SK-N-SH (cell line): ENCODE data around the gene NRP2. TPM values are rescaled to one million over a fixed set of nuclear protein-coding genes. Genes with fewer than 3 reads are reported as not detected.

Experiments used
- CTCF ChIA-PET: fragments of 300-600, 350-600 bp; formaldehyde crosslinking; extraction: SDS; loops from one replicate; lab custom pipeline; 2021; lab: Yijun Ruan, JAX
- POLR2A ChIA-PET: fragments of 350-600 bp; sonication (Branson Sonifier 250); formaldehyde crosslinking; extraction: SDS; loops from one replicate; lab custom pipeline; 2020; ENCODE audit warnings: antibody characterized with exemption, inconsistent platforms; lab: Yijun Ruan, JAX
- DNase-seq: peaks from one replicate; pipeline ENCODE4 v3.0.0; 2012
- H2AFZ ChIP-seq: fragments of 200-600 bp; sonication (generic); 2 replicates; pipeline ENCODE4 v1.8.1; 2016; ENCODE audit warnings: antibody characterized with exemption, mild to moderate bottlenecking, low read depth
- H3F3A ChIP-seq: fragments of 200-600 bp; sonication (generic); replicated peaks from 2 replicates; pipeline ENCODE3; 2016; ENCODE audit warnings: antibody characterized with exemption, mild to moderate bottlenecking; ENCODE audit not compliant: insufficient read depth
- H3K27ac ChIP-seq, 2 experiments: fragments of 200-500 bp in 1 of 2; fragments of 200-600 bp in 1 of 2; sonication (Bioruptor generic) in 1 of 2; sonication (generic), shearing (Covaris generic) in 1 of 2; 2 replicates each; pipeline versions ENCODE4 v1.5.1 to v1.6.1; 2014 to 2016; ENCODE audit warnings: low read depth in 2 of 2, inconsistent platforms in 1 of 2, low read length in 1 of 2, mild to moderate bottlenecking in 1 of 2, mixed read lengths in 1 of 2
- H3K27me3 ChIP-seq: fragments of 200-600 bp; sonication (generic), shearing (Covaris generic); 2 replicates; pipeline ENCODE4 v1.6.1; 2016; ENCODE audit warnings: mixed run types; ENCODE audit not compliant: insufficient read depth
- H3K36me3 ChIP-seq, 2 experiments: fragments of 200-500 bp in 1 of 2; fragments of 200-600 bp in 1 of 2; sonication (Bioruptor generic) in 1 of 2; sonication (generic) in 1 of 2; replicated peaks in 1 of 2; 2 replicates each; pipeline versions ENCODE3 to v1.5.1; 2014 to 2016; ENCODE audit warnings: low read length in 1 of 2, mild to moderate bottlenecking in 1 of 2; ENCODE audit not compliant: insufficient read depth in 2 of 2, control insufficient read depth in 1 of 2
- H3K4me1 ChIP-seq, 2 experiments: fragments of 200-500 bp in 1 of 2; fragments of 200-600 bp in 1 of 2; sonication (Bioruptor generic) in 1 of 2; sonication (generic), shearing (Covaris generic) in 1 of 2; 2 replicates each; pipeline versions ENCODE4 v1.5.1 to v1.6.1; 2014 to 2016; ENCODE audit warnings: low read depth in 1 of 2, low read length in 1 of 2, mixed run types in 1 of 2; ENCODE audit not compliant: insufficient read depth in 2 of 2, control insufficient read depth in 1 of 2
- H3K4me2 ChIP-seq: fragments of 200-600 bp; sonication (generic), shearing (Covaris generic); 2 replicates; pipeline ENCODE4 v1.6.1; 2017; ENCODE audit warnings: mixed run types
- H3K4me3 ChIP-seq, 2 experiments: fragments of 200-500 bp in 1 of 2; fragments of 200-600 bp in 1 of 2; sonication (Bioruptor generic) in 1 of 2; sonication (generic), shearing (Covaris generic) in 1 of 2; 2 replicates each; pipeline versions ENCODE4 v1.5.1 to v1.8.1; 2014 to 2016; ENCODE audit warnings: low read depth in 2 of 2, inconsistent platforms in 1 of 2, low read length in 1 of 2, mild to moderate bottlenecking in 1 of 2, mixed read lengths in 1 of 2, moderate library complexity in 1 of 2
- H3K79me2 ChIP-seq: fragments of 200-600 bp; sonication (generic); 2 replicates; pipeline ENCODE4 v1.8.1; 2017; ENCODE audit warnings: mild to moderate bottlenecking; ENCODE audit not compliant: insufficient read depth
- H3K9ac ChIP-seq: fragments of 200-600 bp; sonication (generic); 2 replicates; pipeline ENCODE4 v1.6.1; 2017; ENCODE audit warnings: mixed run types
- H3K9me2 ChIP-seq: fragments of 200-600 bp; sonication (generic); 2 replicates; pipeline ENCODE4 v1.6.1; 2017; ENCODE audit warnings: mixed run types
- H3K9me3 ChIP-seq: fragments of 200-600 bp; sonication (generic); 2 replicates; pipeline ENCODE4 v1.6.1; 2017; ENCODE audit warnings: mixed run types, mild to moderate bottlenecking, moderate library complexity
- H4K20me1 ChIP-seq: fragments of 200-600 bp; sonication (generic); 2 replicates; pipeline ENCODE4 v1.6.1; 2017; ENCODE audit warnings: mild to moderate bottlenecking, mixed run types; ENCODE audit not compliant: insufficient read depth
- CHD2 ChIP-seq: fragments of 150-350 bp; IDR thresholded peaks from 2 replicates; pipeline ENCODE4 v1.6.1; 2018; ENCODE audit warnings: low read length; ENCODE audit not compliant: partially characterized antibody
- FOSL2 ChIP-seq: IDR thresholded peaks from 2 replicates; pipeline ENCODE4 v1.4.0; 2012; ENCODE audit warnings: low read depth, mild to moderate bottlenecking, moderate library complexity, borderline replicate concordance
- FOXJ3 ChIP-seq: sonication (generic); formaldehyde crosslinking; IDR thresholded peaks from 2 replicates; pipeline ENCODE4 v1.5.1; 2020; ENCODE audit warnings: mild to moderate bottlenecking, missing genetic modification reagents
- FOXM1 ChIP-seq: IDR thresholded peaks from 2 replicates; pipeline ENCODE4 v1.4.0; 2012; ENCODE audit warnings: low read depth, mild to moderate bottlenecking
- IRF3 ChIP-seq: fragments of 150-350 bp; IDR thresholded peaks from 2 replicates; pipeline ENCODE4 v1.6.1; 2016; ENCODE audit warnings: mild to moderate bottlenecking, low read depth, low read length
- JUND ChIP-seq: IDR thresholded peaks from 2 replicates; pipeline ENCODE4 v1.4.0; 2012
- MXI1 ChIP-seq: IDR thresholded peaks from 2 replicates; pipeline ENCODE4 v1.6.1; 2012; ENCODE audit warnings: mild to moderate bottlenecking, low read depth, low read length, improper control_type of control experiment
- NRF1 ChIP-seq: IDR thresholded peaks from 2 replicates; pipeline ENCODE4 v1.6.1; 2012; ENCODE audit warnings: low read depth, mild to moderate bottlenecking, low read length
- PBX3 ChIP-seq: IDR thresholded peaks from 2 replicates; pipeline ENCODE4; 2012
- POLR2AphosphoS5 ChIP-seq: IDR thresholded peaks from 2 replicates; pipeline ENCODE4 v1.6.1; 2012; ENCODE audit warnings: low read depth, low read length
- RAD21 ChIP-seq: IDR thresholded peaks from 2 replicates; pipeline ENCODE4 v1.6.1; 2012; ENCODE audit warnings: mild to moderate bottlenecking, low read length
- RXRA ChIP-seq: IDR thresholded peaks from 2 replicates; pipeline ENCODE4 v1.4.0; 2012; ENCODE audit warnings: low read depth, mild to moderate bottlenecking, borderline replicate concordance
- SIN3A ChIP-seq: IDR thresholded peaks from 2 replicates; pipeline ENCODE4 v1.6.1; 2012; ENCODE audit warnings: low read depth, mild to moderate bottlenecking, low read length, moderate library complexity, borderline replicate concordance
- SMC3 ChIP-seq: IDR thresholded peaks from 2 replicates; pipeline ENCODE4 v1.6.1; 2012; ENCODE audit warnings: low read depth, low read length, improper control_type of control experiment
- ZBTB33 ChIP-seq: IDR thresholded peaks from 2 replicates; pipeline ENCODE4 v1.4.0; 2012; ENCODE audit warnings: low read depth, borderline replicate concordance
- WGBS: methylation state at CpG from one replicate; pipeline ENCODE4 v1.1.6; 2017; ENCODE audit warnings: low lambda C conversion rate; 5-methylcytosine and 5-hydroxymethylcytosine counted together
- polyA plus RNA-seq, 3 experiments: library from polyadenylated mRNA; depleted of rRNA; stranded (reverse); fragments of >200 nt; gene quantifications; 2 replicates each; pipeline ENCODE4 v1.2.3, GENCODE V29; 2012

The NRP2 gene
- polyA plus RNA-seq, 1 of the 3 experiments (the other 2 are of a cell fraction), result 68.8 TPM

GRCh38 chr2:205768341-205768740 is 86.0 kb downstream of the NRP2 start:
- Histone ChIP-seq H3K4me1 (peaks cover 22 to 31% of the 10 kb centered on the region in 2 experiments; a peak in 3 of 4 replicates), H3K27me3 (no peaks in the 10 kb centered on the region), H4K20me1 (no peaks in the 10 kb centered on the region), H3F3A (peaks cover 10% of the 10 kb centered on the region), H3K4me2 (0 out of 2 replicates have a peak overlapping the region, but pooled peaks have one; percentile 37), H3K9ac (no peak overlapping the region), H3K9me3 (no peaks in the 10 kb centered on the region), H3K36me3 (peaks cover 13 to 38% of the 10 kb centered on the region in 2 experiments), H3K79me2 (no peaks in the 10 kb centered on the region), H2AFZ (no peak overlapping the region), H3K27ac (peak overlapping the region in 1 of 2 experiments; percentile 68; a peak in 1 of 4 replicates), H3K4me3 (no peak overlapping the region), H3K9me2 (no peaks in the 10 kb centered on the region)
- DNase-seq, result no peak
- POLR2A ChIA-PET, result no interaction called here
- 96% methylated on average over 6 of the region's 7 CpGs for WGBS
- TF ChIP-seq RXRA, result no peak
- no peak for TF ChIP-seq SIN3A
- no peak for TF ChIP-seq JUND
- TF ChIP-seq IRF3, result no peak
- no peak for TF ChIP-seq NRF1
- TF ChIP-seq CHD2, result no peak
- no peak for TF ChIP-seq RAD21
- TF ChIP-seq FOXM1, result no peak
- no peak for TF ChIP-seq FOXJ3
- TF ChIP-seq MXI1, result no peak
- no peak for TF ChIP-seq SMC3
- no peak for TF ChIP-seq POLR2AphosphoS5
- no peak for TF ChIP-seq PBX3
- no peak for TF ChIP-seq FOSL2
- no peak for TF ChIP-seq ZBTB33
- CTCF ChIA-PET, result interaction anchor here (0.6 to 1.5 kb wide), 10 partner anchors 8 to 190 kb away, joined by 3 to 13 read pairs (median 4); partner anchors contain the start of gene NRP2
